H7 (cell line): ENCODE measurements around the gene SLU7. TPM values are rescaled to one million over a fixed set of nuclear protein-coding genes. Genes with fewer than 3 reads are reported as not detected.
"Not testable (repeated sequence)": the region's sequence is repeated elsewhere in the genome, so short reads cannot be mapped to it uniquely, and the experiment has no call there.

Source experiments
- DNase-seq: peaks from one replicate; pipeline ENCODE4 v3.0.0; 2012
- H3K27me3 ChIP-seq: 2 replicates; pipeline ENCODE4 v1.6.0; 2011; ENCODE audit warnings: mild to moderate bottlenecking, low read length; ENCODE audit not compliant: control insufficient read depth, insufficient read depth
- H3K36me3 ChIP-seq: replicated peaks from 2 replicates; pipeline ENCODE4 v1.5.1; 2011; ENCODE audit warnings: low read length; ENCODE audit not compliant: control insufficient read depth, insufficient read depth
- H3K4me3 ChIP-seq: 2 replicates; pipeline ENCODE4 v1.5.1; 2011; ENCODE audit warnings: low read depth, mild to moderate bottlenecking, control low read depth, low read length, moderate library complexity; ENCODE audit not compliant: insufficient read depth
- total RNA-seq: library from RNA; depleted of rRNA; stranded (reverse); fragments of >200 nt; shearing (Covaris generic); gene quantifications from 2 replicates; pipeline ENCODE4 v1.2.3, GENCODE V29; 2014

Gene SLU7
- total RNA-seq, 1 experiment from 2014 or later = 19.8 TPM

DNA sequence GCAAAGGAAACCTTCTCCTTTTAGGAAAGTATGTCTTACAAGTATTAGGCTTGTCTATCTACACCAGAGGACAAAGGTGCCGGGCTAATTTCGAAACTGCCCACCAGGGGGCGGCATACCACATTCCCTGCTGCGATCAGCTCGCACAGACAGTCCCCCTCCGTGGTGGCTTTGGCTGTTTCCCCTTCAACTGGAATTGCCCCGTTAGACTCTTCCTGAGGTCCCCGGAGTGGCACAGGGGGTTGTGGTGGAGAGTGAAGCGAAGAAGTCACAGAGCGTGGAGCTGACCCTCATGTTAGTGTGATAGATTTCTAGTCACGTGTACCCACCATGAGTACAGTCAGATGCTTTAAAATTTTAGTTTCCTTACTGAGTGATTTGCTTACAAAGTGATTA is 20.3 kb upstream of the SLU7 start:
- Histone ChIP-seq H3K4me3 (peak overlapping the region; percentile 4; the same call in 1 of the 2 replicates), H3K36me3 (no peaks in the 10 kb centered on the region), H3K27me3 (no peaks in the 10 kb centered on the region)
- peak; percentile 78 for DNase-seq

DNA sequence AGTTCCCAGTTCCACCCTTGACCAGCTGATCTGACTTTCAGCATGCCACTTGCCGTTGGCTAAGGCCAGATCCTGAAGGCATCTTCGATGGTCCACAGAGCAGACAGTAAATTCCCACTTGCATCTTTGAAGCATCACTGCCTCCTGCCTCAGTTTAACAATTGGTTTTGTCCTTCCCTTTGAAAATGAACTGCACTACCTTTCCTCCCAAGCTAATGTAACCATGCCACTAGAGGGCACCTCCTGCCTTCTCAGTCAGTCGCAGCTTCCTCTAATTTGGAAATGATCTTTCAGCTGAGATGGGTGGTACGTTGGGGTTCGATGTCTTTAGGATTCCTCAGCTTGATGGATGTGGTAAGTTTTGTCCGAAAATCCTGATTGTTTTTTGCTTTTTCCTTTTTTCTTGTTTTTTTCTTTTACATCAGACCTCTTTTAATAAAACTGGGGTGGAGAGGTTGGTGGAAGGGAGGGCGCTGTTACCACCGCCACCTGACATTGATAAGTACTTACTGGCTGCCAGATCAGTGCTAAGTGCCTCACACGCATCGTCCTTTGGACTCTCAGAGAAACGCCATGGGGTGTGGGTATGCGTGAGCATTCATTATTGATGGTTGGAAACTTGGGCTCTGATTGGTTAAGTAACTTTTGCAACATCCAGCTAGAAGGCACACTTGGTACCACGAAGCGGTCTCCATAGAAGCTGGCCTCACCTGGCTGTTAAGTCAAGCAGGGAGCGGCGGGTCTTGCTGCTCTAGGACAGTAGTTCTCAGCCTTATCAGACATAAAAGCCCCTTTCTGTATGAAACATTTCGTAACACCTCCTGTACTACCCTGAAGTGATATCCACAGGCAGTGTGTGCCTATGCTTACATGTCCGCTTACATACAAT is 19.7 kb upstream of the SLU7 start:
- no peaks in the 10 kb centered on the region for H3K27me3 ChIP-seq
- no peaks in the 10 kb centered on the region for H3K36me3 ChIP-seq
- H3K4me3 ChIP-seq = peak overlapping the region; percentile 4; the same call in 1 of the 2 replicates
- peak; percentile 71 for DNase-seq

DNA sequence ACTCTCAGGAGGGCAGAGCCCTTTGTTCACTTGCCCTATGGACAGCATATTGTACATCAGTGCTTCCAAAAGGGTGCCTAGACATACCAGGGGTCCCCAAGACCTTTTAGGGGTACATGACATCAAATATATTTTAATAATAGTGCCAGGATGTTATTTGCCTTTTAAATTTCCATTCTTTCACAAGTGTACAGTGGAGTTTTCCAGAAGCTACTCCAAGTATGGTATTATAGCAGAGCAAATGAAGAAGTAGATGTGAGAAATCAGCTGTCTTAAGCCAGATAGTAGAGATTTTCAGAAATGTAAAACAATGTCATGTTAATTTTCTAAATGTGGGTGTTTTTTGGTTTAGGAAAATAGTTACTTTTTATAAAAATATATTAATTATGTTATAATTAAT is 18.4 kb upstream of the SLU7 start:
- Histone ChIP-seq H3K27me3 (no peaks in the 10 kb centered on the region), H3K36me3 (no peaks in the 10 kb centered on the region), H3K4me3 (no peak overlapping the region)
- no peak for DNase-seq

DNA sequence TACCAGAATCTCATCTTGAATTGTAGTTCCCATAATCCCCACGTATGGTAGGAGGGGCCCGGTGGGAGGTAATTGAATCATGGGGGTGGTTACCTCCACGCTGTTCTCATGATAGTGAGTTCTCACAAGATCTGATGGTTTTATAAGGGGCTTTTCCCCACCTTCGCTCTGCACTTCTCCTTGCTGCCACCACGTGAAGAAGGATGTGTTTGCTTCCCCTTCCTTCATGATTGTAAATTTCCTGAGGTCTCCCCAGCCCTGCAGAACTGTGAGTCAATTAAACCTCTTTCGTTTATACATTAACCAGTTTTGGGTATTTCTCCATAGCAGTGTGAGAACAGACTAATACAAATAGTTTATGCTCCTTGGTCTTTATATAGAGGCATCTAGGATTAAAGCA is 17.8 kb upstream of the SLU7 start:
- H3K36me3 ChIP-seq, H3K27me3 ChIP-seq, DNase-seq, H3K4me3 ChIP-seq: not testable (repeated sequence)

DNA sequence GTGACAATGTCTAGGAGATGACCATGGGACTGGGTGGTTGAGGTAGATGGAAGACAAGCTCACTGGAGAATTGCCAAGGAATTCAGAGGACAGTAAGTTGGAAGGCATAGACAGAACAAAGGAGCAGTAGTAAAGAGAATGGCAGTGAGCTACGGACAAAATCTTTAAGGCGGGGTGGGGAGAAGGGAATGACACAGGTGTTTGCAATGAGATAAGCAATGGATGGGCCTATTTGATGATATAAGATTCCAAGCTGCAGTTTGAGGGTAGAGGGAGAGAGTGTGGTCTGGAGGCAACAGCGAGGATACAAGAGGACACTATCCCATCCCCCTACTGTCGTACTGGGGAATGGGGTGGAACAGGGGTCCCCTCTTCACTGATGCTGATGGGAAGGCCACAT is 17.1 kb upstream of the SLU7 start:
- Histone ChIP-seq H3K36me3 (no peaks in the 10 kb centered on the region), H3K27me3 (no peaks in the 10 kb centered on the region), H3K4me3 (no peak overlapping the region)
- no peak for DNase-seq

DNA sequence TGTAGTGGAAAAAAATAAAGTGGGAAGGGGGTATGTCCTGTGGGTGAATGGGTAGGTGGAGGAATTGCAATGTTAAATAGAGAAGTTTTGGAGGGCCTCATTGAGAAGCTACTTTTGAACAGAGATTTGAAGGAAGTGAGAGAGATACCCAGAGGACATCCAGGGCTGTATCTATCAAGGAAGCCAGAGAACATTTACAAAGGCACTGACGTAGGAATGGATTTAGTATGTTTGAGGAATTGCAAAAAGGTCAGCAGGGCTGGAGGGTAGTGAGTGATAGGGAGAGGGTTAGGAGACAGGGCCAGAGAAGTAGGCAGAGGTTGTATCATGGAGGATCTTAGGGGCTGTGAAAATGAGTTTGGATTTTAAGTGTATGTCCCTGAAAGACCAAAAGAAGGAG is 16.7 kb upstream of the SLU7 start:
- Histone ChIP-seq H3K4me3 (no peak overlapping the region), H3K27me3 (no peaks in the 10 kb centered on the region), H3K36me3 (no peaks in the 10 kb centered on the region)
- DNase-seq = no peak

DNA sequence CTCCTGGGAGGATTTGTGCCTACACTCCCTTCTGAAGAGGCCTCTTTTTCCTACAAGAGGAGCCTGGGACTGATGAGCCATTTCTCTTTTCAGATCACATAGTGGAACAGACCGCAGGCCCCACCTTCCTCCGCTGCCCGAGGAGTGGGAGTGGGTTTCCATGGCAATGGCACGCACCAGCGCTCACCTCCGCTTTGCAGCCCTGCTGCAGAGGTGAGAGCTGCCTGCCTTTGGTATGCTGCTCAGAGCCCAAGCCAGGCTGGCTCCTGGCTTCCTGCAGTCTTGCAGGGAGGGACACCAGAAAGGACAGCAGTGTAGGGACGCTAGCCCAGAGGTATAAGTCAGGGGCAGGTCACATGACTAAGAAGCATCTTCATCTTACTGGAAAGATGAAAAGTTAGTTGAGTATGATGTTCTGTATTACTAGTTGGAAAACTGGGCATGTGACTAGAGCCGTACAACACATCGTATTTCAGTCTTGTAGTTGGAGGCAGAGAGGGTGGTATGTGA is 15.2 kb upstream of the SLU7 start:
- no peak for DNase-seq
- Histone ChIP-seq H3K36me3 (peaks cover 3% of the 10 kb centered on the region), H3K4me3 (no peak overlapping the region), H3K27me3 (no peaks in the 10 kb centered on the region)

DNA sequence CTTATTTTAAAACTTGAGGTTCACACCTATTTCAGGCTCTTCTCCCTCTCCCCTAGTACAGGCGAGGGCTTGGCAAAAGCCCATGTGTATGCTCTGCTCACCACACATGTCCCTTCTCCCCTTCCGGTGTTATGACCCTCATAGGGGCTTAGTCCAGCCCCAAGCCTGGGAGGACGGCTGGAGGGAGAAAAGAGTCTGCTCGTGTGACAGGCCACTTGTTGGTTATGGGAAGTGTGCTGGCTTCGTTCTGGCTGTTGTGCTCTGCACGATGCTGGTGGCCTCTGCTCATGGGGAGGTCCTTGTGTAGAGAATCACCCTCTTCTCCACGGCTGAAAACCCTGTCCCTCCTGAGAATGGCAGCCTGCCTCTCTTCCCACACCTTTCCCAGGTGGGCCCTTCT is 13.9 kb upstream of the SLU7 start:
- Histone ChIP-seq H3K4me3 (no peak overlapping the region), H3K27me3 (no peaks in the 10 kb centered on the region), H3K36me3 (peaks cover 7% of the 10 kb centered on the region)
- DNase-seq = no peak

DNA sequence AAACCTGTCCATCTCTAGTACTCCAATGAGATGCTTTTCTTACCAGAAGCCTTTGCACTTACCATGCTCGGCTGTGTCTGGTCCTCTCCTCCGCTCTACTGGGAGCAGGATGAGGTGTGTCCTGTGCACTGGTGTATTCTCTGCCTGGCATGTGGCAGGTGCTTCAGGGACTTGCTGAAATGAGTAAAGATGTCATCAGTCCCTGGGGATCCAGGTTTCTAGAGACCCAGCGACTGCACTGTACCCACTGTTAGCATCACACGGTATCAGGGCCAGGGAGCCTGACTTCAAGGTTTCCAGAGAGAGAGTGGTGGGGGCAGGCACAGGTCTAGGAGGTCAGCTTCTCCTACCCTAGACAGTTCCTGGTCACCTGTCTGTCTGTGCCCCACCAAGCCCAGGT is 13.3 kb upstream of the SLU7 start:
- no peak overlapping the region for H3K4me3 ChIP-seq

DNA sequence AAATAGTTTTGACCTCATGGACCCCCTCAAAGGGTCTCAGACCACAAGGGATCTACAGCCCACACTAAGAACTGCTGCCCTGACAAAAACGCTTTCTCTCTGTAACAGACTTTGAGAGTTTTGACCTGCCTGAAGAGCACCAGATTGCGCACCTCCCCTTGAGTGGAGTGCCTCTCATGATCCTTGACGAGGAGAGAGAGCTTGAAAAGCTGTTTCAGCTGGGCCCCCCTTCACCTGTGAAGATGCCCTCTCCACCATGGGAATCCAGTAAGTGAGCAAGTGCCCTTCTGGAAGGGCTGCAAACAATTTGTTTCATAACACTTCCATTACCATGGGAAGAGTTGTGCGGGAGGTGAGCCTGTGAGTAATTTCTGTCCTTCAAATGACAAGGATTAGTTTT is 8.7 kb upstream of the SLU7 start:
- DNase-seq = no peak
- H3K36me3 ChIP-seq = peaks cover 41% of the 10 kb centered on the region
- no peak overlapping the region for H3K4me3 ChIP-seq
- H3K27me3 ChIP-seq = no peaks in the 10 kb centered on the region

More for the DNA sequence above, 13.3 kb upstream of the SLU7 start:
- DNase-seq = no peak
- H3K27me3 ChIP-seq = no peaks in the 10 kb centered on the region
- peaks cover 13% of the 10 kb centered on the region for H3K36me3 ChIP-seq

DNA sequence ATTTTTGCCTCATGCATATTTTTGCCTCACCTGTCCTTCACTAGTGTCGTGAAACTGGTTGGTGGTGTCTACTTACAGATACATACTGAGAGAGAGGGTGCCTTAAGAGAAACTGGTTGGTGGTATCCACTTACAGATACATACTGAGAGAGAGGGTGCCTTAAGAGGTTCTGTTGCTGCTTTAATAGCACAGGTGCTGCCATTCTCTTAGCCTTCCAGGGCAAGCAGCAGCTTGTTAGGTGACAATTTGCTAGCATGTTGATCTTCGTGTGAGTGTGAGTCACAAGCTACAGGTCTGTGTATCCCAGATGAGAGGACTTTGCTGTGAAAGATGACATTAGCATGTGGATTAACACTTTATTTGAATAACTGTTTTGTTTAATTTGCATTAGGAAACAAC is 4.2 kb upstream of the SLU7 start:
- peak overlapping the region; percentile 93 for H3K4me3 ChIP-seq
- H3K27me3 ChIP-seq = no peaks in the 10 kb centered on the region
- DNase-seq = no peak
- H3K36me3 ChIP-seq = peaks cover 37% of the 10 kb centered on the region

DNA sequence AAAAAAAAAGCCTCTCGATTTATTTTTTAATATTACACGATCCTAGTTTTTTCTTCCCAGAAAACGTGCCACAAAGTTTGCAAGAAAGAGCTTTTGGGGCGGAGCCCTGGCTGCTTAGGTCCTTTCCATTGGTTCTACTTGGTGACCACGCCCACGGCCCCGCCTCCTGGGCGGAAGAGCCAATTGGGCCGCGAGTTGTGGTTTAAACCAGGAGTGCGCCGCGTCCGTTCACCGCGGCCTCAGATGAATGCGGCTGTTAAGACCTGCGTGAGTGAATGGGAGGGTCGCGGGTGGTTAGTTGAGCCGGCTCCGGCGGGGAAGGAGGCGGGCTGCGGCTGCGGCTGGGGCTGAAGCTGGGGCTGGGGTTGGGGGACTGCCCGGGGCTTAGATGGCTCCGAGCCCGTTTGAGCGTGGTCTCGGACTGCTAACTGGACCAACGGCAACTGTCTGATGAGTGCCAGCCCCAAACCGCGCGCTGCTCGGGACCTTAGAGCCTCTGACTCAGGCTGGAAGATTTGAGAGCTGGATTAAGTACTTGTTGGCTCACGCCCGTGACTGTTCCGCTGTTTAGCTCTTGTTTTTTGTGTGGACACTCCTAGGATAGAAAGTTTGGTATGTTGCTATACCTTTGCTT is 2.9 kb upstream of the SLU7 start, which contains the start of gene PTTG1:
Gene PTTG1, plus strand, starts transcription at position 231 of the 634 bp plus-strand sequence. CDS start 458 bp downstream, outside the sequence.
- peak; percentile 90 for DNase-seq
- Histone ChIP-seq H3K36me3 (peaks cover 25% of the 10 kb centered on the region), H3K27me3 (no peaks in the 10 kb centered on the region), H3K4me3 (peak within 1 kb of the TSS; percentile 93)

DNA sequence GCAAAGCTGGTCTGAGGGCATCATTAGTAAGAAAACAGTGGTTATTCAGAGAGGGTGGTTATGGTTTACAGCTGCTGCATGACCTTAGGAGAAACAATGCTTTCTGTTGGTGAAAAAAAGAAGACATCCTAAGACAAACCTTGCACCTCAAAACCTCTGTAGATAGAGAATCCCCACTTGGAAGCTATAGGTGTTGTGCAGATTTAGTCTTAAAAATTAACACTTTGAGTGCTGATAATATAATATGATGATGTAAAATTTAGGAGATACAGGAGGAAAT is 1.4 kb upstream of the SLU7 start:
- Histone ChIP-seq H3K4me3 (no peak overlapping the region), H3K36me3 (peaks cover 20% of the 10 kb centered on the region), H3K27me3 (no peaks in the 10 kb centered on the region)
- DNase-seq = no peak

DNA sequence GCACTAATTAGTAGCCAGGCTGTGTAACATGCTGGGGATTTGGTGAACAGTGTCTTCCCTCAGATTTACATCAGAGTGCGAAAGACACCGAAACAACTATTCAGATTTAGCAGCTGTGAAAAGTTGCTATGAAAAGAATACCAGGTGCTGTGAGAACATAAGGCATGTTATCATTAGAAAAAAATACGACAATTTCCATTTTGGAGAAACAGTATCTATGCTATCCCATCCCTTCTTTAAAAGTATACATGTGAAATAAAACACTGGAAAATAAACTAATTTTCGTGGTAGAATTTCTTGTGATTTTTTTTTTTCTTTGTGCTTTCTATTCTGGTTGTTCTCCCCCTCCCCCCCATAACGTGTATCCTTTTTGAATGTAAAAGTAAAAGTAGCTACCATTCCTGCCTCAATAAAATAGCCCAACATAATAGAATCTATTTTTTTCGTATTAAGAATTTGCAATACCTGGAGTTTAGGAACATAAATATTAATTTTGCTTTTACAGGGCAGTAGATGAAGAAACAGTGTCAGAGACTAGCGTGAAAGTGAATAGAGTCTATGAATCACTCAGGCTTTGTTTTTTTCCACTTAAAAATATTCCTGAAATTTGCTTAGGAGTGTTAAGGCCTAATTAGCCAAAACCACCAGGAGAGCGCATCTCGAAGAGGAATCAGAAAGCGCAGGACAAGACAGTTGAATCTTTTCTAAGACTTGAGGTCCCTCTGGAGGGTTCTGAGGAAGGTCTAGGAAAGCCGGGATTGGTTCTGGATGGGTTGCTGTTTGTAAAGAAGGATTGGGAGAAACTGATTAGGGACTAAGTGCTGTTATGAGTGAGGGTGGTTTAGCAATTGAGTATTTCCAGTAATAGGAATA is 813 bp upstream of the SLU7 start:
- Histone ChIP-seq H3K27me3 (no peaks in the 10 kb centered on the region), H3K4me3 (peak overlapping the region; percentile 72), H3K36me3 (peaks cover 14% of the 10 kb centered on the region)
- no peak for DNase-seq
